ENCODE results near the gene NCS1.

Gene NCS1

GRCh38 chr9:130145658-130146057 is 26.5 kb upstream of the NCS1 start:
- TF ChIP-seq CTCF (IDR thresholded peaks at IDR 0.05; ENCODE audit: control insufficient read depth, insufficient read depth, low read depth, low read length, missing control alignments), result no peak
- DNase-seq (ENCODE audit: low read depth), result no peak

GRCh38 chr9:130147198-130147597 is 25.0 kb upstream of the NCS1 start:
- no peak for TF ChIP-seq CTCF (IDR thresholded peaks at IDR 0.05; ENCODE audit: control insufficient read depth, insufficient read depth, low read depth, low read length, missing control alignments)
- no peak for DNase-seq (ENCODE audit: low read depth)
- H3K4me3 ChIP-seq (ENCODE audit: control insufficient read depth, low read depth, low read length), result no peak overlapping the region

More at GRCh38 chr9:130145658-130146057, 26.5 kb upstream of the NCS1 start:
- H3K4me3 ChIP-seq (ENCODE audit: control insufficient read depth, low read depth, low read length), result no peak overlapping the region

- no peak overlapping the region for H3K4me3 ChIP-seq (ENCODE audit: control insufficient read depth, low read depth, low read length)
- no peak for DNase-seq (ENCODE audit: low read depth)
- no peak for TF ChIP-seq CTCF (IDR thresholded peaks at IDR 0.05; ENCODE audit: control insufficient read depth, insufficient read depth, low read depth, low read length, missing control alignments)
Measured at GRCh38 chr9:130147910-130148309, 24.3 kb upstream of the NCS1 start.

- no peak for TF ChIP-seq CTCF (IDR thresholded peaks at IDR 0.05; ENCODE audit: control insufficient read depth, insufficient read depth, low read depth, low read length, missing control alignments)
- H3K4me3 ChIP-seq (ENCODE audit: control insufficient read depth, low read depth, low read length), result no peak overlapping the region
- no peak for DNase-seq (ENCODE audit: low read depth)
Measured at GRCh38 chr9:130149031-130149430, 23.2 kb upstream of the NCS1 start.

- TF ChIP-seq CTCF (IDR thresholded peaks at IDR 0.05; ENCODE audit: control insufficient read depth, insufficient read depth, low read depth, low read length, missing control alignments), result no peak
- no peak overlapping the region for H3K4me3 ChIP-seq (ENCODE audit: control insufficient read depth, low read depth, low read length)
- no peak for DNase-seq (ENCODE audit: low read depth)
Measured at GRCh38 chr9:130149654-130150286, 22.4 kb upstream of the NCS1 start.

- DNase-seq (ENCODE audit: low read depth), result no peak
- TF ChIP-seq CTCF (IDR thresholded peaks at IDR 0.05; ENCODE audit: control insufficient read depth, insufficient read depth, low read depth, low read length, missing control alignments), result no peak
Measured at GRCh38 chr9:130150779-130151382, 21.3 kb upstream of the NCS1 start.

More at GRCh38 chr9:130150779-130151382, 21.3 kb upstream of the NCS1 start:
- H3K4me3 ChIP-seq (ENCODE audit: control insufficient read depth, low read depth, low read length), result no peak overlapping the region

Data from AG09309 (cell line).